Measurements from ENCODE around the gene SHISA9. TPM values are rescaled to one million over a fixed set of nuclear protein-coding genes. Genes with fewer than 3 reads are reported as not detected.

The SHISA9 gene
- total RNA-seq, 1 donor from 2014 or later: 0.52 TPM

- DNase-seq (ENCODE audit: low spot score): no peak
Observed at GRCh38 chr16:13113741-13114140, 212.3 kb downstream of the SHISA9 start.

- no peak for DNase-seq (ENCODE audit: low spot score)
Observed at GRCh38 chr16:13118091-13118490, 216.7 kb downstream of the SHISA9 start.

GRCh38 chr16:13120091-13120490, 218.7 kb downstream of the SHISA9 start:
- no peak for DNase-seq (ENCODE audit: low spot score)

- no peak for DNase-seq (ENCODE audit: low spot score)
Observed at GRCh38 chr16:13120557-13120956, 219.2 kb downstream of the SHISA9 start.

DNA sequence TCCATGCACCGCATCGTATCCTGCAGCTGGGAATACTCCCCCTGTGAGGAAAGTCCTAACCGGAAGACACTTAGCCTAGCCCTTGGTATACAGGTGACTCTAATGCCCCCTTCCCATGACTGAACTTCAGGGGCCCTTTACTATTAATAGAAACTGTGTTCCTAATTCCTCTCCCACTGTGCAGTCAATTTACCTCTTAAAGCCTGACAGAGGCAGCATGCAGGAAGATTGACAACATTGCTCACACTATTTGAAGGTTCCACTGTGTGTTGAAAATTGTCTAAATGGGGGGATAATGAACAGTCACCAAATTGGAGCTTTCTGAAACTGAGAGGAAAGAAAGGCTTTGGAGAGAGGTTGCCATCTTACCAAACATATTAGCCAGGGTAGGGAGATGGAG, 222.6 kb downstream of the SHISA9 start:
- no peak for DNase-seq (ENCODE audit: low spot score)

- no peak for DNase-seq (ENCODE audit: low spot score)
Observed at GRCh38 chr16:13127144-13127543, 225.7 kb downstream of the SHISA9 start.

GRCh38 chr16:13130586-13130985, 229.2 kb downstream of the SHISA9 start:
- no peak for DNase-seq (ENCODE audit: low spot score)

DNA sequence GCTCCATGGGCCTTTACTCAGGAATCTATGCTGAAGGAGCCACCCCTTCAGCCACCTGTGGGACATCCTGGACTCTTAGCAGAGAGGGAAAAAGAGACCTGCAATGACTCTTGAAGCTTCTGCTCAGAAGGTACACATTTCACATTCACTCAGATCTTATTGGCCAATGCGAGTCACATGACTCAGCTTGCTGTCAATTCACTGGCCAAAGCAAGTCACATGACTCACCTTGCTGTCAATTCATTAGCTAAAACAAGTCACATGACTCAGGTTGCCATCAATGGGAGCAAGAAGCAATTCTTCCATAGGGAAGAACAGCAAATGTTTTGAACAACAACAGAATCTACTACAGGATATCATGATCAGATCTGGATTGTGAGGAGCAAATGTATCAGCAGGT, 233.4 kb downstream of the SHISA9 start:
- no peak for DNase-seq (ENCODE audit: low spot score)

GRCh38 chr16:13136901-13137300, 235.5 kb downstream of the SHISA9 start:
- no peak for DNase-seq (ENCODE audit: low spot score)

GRCh38 chr16:13138528-13138927, 237.1 kb downstream of the SHISA9 start:
- DNase-seq (ENCODE audit: low spot score): no peak

DNA sequence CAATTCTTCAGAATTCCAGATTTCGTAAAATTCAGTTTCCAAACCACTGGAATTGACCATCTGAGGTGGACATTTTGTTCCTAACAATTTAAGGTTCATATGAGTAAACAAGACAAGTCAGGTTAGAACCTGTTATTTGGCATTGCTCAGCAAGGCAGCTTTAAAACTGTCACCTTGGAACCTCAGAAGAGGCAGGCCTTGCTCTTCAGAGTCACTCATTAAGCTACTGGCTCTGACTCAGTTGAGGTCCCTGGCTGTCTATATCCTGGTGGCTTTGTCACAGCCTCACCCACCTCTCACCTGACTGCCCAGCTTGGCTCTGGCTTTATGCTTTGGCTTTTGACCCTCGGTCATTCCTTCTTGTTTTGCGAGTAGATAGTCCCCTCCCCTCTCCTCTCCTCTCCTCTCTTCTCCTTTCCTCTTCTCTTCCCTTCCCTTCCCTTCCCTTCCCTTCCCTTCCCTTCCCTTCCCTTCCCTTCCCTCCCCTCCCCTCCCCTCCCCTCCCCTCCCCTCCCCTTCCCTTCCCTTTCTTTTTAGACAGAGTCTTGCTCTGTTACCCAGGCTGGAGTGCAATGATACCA, 238.4 kb downstream of the SHISA9 start:
- DNase-seq (ENCODE audit: low spot score): no peak

DNA sequence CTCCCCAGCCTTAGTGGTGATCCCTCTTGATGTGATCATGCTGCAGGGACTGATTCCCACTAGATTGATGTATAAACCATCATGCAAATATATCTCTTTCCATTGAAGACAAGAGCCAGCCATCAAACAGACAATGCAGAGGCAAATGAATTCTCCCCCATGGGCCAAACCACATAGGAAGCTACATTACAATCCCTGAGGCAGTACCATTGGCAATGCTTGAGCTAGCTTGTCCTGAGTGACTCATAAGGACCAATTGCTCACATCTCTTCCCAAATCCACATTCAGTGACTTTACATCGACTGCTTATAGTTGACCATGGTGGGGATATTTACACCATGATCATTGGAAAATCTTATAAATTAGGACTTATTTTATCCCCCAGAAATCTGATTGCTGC, 242.2 kb downstream of the SHISA9 start:
- DNase-seq (ENCODE audit: low spot score): no peak

- DNase-seq (ENCODE audit: low spot score): no peak
Observed at GRCh38 chr16:13146829-13147228, 245.4 kb downstream of the SHISA9 start.

DNA sequence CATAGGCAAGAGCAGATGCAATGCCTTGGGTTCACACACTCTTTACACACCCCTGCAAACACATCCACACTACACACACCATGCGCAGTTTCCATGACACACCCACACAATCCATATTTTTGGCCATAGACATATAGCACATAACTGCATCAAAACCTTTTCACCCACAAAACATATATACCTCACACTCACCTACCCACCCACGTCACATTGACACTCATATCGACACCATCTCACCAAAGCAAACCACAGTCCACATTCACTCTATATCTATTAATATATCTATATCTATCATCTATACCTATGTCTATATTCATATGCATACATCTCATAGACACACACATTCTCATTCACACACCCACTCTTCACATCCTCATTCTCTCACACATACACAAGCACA, 246.9 kb downstream of the SHISA9 start:
- no peak for DNase-seq (ENCODE audit: low spot score)

GRCh38 chr16:13148836-13149235, 247.4 kb downstream of the SHISA9 start:
- DNase-seq (ENCODE audit: low spot score): no peak

DNA sequence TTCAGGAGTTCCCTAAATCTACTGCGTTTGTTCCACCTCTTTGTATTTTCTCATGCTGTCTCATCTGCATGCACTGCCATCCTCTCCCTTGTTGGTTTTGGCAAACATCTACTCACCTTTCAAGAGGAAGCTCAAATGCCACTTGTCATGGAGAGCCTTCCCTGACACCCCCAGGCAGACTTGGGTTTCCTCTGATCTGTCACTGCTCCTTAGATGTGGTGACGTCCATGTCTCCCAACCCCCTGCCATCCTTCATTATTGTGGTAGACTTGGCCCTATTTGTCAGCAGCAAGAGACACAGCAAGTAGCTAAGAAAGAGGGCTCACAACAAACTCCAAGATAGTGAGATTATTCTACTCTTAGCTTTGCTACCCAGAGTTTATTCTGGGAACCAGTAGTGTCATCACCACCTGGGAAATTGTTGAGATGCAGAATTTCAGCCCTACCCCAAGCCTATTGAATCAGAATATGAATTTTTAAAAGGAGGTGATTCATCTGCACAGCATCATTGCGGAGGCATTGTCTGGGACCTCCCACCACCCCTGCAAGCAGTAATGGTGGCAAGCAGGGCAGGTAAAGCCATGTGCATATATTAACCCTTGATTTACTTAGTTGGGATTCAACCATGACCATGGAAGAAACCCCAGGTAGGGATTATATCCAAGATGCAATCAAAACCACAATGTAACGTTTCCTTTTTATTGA, 248.9 kb downstream of the SHISA9 start:
- DNase-seq (ENCODE audit: low spot score): no peak

DNA sequence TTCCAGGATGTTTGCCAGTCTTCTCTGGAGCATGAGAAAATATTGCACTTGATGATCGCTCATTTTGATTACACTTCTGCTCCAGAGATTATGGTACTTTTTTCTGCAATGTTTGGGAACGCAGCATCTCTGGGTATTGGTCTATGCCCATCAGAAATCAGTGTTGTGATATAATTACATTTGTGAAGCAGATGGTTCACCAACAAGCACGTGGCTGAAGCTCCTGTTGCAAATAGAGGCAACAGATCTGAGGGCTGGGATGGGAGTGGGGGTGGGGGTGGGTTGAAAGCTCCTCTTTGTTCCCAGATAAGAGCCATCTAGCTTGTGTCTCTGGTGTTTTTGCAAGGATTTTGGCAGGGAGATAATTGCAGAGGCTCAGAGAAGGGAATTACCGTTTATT, 252.3 kb downstream of the SHISA9 start:
- DNase-seq (ENCODE audit: low spot score): no peak

DNA sequence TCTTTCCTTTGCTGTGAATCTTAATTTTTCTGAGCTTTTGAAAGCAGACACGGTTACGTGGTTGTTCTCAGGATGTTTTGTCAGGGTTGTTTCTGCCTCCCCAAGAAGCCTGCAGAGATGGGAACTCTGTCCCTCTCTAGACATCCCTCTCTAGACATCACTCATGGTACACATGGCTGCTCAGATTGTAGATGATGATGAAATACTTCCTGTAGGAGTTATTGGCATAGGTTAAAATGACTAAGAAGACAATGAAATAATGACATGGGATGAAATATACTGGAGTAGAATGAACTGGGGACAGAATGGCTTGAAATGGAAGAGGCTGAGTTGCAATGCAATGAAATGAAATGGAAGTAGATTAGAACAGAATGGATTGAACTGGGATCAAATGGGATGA, 253.4 kb downstream of the SHISA9 start:
- no peak for DNase-seq (ENCODE audit: low spot score)

GRCh38 chr16:13155377-13155776, 254.0 kb downstream of the SHISA9 start:
- no peak for DNase-seq (ENCODE audit: low spot score)

DNA sequence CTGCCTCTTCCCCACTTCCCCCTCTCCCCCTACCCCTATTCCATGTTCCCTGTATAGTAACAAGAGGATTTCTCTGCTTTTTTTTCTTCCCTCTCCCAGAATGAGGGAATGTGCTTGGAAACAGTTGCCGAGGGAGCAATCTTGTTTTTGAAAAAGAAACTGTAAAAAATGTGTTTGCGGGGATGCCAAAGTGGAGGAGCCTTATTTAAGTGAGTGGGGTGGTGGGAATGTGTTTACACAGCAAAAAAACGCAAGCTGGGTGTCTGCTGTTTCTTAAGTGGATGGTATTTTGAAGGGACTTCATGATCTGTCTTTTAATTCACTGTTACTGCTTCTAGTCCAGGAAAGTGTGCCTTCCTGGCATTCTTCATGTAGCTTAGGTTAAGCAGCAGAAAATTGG, 254.4 kb downstream of the SHISA9 start:
- DNase-seq (ENCODE audit: low spot score): no peak

DNA sequence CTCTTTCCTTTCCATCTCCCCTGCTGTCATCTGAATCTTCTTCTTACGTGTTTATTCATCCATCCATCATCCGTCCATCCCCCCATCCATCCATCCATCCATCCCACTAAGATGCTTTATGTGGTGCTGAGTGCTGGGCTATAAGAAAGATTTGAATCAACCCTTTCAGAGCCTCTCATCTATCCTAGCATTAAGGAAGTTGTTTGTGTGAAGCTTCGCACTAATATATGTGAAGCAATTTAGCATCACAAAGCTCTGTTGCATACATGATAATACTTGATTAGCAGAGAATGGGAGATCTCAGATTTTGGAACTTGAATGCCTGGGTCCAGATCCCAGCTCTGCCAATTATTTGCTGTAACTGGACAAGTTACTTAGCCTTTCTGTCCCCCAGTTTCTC, 255.7 kb downstream of the SHISA9 start:
- no peak for DNase-seq (ENCODE audit: low spot score)

GRCh38 chr16:13158427-13158826, 257.0 kb downstream of the SHISA9 start:
- no peak for DNase-seq (ENCODE audit: low spot score)

- no peak for DNase-seq (ENCODE audit: low spot score)
Observed at GRCh38 chr16:13165024-13165423, 263.6 kb downstream of the SHISA9 start.

DNA sequence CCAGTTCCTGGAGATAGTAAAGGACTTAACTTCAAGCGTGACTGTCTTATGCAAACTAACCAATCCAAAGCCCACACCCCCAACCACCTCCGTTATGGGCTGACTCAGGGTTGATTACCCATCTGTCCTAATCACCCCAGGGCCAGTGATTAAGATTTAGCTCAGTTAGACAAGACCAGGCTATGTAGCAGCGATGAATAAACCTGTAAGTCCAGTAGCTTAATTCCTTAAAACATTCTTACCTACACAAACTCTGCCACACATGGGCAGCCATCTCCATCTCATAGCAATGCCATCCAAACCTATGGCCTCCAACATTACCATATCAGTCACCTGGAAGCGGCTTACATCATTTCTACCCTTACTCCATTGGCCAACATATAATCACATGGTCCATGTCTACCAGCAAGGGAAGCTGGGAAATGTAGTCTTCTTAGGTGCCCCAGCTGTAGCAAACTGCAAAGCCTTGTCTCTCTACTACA, 266.7 kb downstream of the SHISA9 start:
- DNase-seq (ENCODE audit: low spot score): no peak
